ENCODE results near the gene SLC9A8.

The SLC9A8 gene

GRCh38 chr20:49813305-49813974 lies 812 bp downstream of the SLC9A8 start:
- DNase-seq (ENCODE audit: low spot score), result no peak

DNA sequence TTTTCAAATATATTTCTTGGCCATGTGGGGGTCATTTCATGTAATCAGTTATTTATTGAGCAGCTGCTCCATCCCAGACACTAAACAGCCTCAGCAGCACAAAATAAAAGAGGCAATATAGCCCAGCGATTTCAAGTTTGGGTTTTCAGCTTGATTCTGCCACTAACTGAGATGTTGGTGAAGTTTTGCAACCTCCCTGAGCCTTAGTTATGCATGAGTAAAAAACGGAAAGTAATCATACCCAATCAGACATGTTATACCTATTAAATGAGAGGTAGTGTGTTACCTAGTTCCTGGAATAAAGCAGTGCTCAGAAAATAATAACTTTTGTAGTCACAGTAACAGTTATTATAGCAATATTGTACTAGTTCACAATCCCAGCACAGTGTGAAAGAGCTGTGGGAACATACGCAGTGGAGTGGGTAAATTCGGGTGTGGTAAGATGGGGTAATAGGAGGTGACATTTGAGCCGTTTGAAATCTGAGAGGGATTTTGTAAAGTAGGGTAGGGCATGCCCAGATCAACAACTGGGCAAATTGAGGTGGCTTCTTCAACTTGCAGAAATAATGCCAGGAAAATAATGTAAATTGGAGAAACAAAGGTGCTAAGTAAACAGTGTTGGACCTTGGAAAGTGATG lies 1.5 kb downstream of the SLC9A8 start:
- no peak for DNase-seq (ENCODE audit: low spot score)

DNA sequence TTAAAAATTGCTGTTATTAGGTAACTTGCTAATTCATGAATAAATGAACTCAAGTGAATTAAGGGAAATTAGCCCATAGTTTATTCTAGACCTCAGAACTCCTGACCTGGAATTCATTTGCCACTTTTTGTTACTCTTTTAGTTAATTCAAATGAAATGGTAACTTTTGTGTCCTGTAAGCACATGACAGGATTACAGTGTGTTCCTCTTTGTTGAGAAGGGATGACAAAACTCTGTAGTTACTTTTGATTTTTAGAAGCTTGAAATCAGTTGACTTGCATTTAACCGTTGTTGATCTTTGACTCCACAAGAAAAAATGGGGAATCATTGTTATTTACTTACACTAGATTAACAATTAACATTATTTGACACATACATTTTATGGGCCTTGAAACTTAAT lies 6.2 kb downstream of the SLC9A8 start:
- DNase-seq (ENCODE audit: low spot score), result no peak

DNA sequence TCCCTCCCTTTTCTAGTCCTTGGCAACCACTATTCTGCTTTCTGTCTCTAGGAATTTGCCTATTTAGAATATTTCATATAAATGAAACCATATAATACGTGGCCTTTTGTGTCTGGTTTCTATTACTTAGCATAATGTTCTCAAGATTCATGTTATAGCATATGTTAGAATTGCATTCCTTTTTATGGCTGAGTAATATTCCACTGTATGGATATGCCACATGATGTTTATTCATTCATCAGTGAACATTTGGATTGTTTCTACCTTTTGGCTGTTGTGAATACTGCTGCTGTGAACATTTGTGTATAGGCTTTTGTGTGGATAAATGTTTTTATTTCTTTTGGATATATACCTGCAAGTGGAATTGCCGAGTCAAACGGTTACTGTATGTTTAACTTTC lies 7.1 kb downstream of the SLC9A8 start:
- no peak for DNase-seq (ENCODE audit: low spot score)

DNA sequence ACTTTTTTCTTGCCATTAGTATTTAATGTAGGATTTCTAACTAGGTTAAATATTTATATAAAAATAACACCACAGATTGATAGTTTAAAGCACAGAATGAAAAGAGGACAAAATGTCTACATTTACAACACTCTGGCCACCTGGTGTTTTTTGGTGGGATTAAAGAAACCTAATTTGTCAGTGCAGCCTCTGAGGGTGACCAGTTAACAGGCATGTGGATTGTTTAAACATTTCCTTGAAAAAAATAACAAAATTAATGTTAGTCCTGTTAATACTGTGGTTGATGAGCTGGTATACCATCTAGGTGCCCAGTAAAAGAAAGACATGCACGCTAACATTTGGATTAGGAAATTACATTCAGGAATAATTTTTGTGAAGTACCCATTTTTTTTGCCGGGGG lies 8.8 kb downstream of the SLC9A8 start:
- DNase-seq (ENCODE audit: low spot score), result no peak

GRCh38 chr20:49821870-49822331 lies 9.3 kb downstream of the SLC9A8 start:
- DNase-seq (ENCODE audit: low spot score), result no peak

GRCh38 chr20:49823152-49823847 lies 10.7 kb downstream of the SLC9A8 start:
- no peak for DNase-seq (ENCODE audit: low spot score)

- no peak for DNase-seq (ENCODE audit: low spot score)
These were observed 11.6 kb downstream of the SLC9A8 start for GRCh38 chr20:49824206-49824605.

DNA sequence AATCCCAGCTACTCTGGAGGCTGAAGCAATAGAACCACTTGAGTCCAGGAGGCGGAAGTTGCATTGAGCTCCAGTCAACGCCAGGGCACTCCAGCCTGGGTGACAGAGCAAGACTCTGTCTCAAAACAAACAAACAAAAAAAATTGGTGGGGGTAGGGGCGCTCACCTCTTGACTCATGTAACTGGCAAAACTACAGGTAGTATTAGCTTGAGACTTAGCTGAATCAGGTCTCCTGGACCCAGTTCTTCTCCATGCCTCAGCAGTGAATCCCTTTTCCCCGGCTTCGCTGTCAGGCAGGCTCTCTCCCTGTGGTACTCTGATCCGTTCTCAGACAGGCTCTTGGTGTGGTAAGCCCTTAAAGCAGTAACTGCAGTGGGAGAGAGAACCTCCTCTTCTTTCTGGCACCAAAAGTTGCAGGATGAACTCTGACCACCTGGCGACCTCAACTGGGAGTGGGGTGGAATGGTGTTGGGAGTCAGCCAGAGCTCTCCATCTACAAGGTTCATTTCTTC lies 12.9 kb downstream of the SLC9A8 start:
- DNase-seq (ENCODE audit: low spot score), result no peak

DNA sequence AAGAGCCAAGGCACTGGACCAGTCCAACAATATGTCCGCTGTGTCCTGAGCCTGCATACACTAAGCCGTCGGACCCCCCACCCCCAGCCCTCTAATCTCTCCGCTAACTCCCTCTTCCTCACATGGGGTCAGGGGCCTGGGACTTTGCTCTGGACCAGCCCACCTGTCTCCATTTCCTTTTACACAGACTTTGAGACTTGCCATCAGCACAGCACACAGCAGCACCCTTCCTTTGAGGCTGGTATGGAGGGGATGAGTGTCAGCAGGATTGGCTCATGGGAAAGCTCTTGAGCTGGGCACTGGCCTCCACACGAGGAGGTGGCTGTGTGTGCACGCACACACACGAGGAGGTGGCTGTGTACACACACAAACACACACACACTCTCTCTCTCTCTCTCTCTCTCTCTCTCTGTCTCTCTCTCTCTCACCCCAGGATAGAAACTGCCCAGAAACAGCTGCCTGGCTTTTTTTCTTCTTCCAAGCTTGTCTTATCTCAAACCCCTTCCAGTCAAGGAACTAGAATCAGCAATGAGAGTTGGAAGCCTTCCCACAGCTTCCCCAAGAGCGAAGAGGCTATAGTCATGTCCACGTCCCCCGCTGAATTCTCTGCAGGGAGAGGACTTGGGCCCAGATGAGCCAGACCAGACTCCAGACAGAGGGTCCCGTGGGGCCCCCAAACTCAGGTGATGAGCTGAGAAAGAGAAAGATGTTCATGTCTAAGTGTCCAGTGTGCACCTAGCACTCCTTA lies 18.6 kb downstream of the SLC9A8 start:
- no peak for DNase-seq (ENCODE audit: low spot score)

- DNase-seq (ENCODE audit: low spot score), result no peak
These were observed 19.4 kb downstream of the SLC9A8 start for GRCh38 chr20:49831770-49832631.

DNA sequence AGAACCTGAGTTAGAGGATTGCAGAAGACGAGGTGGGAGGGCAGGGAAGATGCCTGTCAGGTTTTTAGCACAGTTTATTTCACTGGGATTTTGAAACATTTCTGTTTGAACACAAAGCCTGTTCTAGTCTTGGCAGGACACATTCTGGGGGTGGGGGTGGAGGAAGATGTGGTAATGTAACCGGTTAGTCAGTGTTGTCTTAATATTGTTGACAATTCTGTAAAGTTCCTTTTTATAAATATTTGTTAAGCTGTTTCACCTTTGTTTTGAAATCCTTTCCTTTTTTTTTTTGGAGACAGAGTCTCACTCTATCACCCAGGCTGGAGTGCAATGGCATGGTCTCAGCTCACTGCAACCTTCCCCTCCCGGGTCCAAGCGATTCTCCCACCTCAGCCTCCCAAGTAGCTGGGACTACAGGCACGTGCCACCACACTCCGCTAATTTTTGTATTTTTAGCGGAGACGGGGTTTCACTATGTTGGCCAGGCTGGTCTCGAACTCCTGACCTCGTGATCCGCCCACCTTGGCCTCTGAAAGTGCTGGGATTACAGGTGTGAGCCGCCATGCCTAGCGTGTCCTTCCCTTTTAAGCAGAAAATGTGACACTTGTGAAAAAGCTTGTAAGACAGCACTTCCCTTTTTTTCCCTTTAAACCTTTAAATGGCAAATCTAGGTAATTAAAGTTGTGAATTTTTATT lies 20.2 kb downstream of the SLC9A8 start:
- no peak for DNase-seq (ENCODE audit: low spot score)

DNA sequence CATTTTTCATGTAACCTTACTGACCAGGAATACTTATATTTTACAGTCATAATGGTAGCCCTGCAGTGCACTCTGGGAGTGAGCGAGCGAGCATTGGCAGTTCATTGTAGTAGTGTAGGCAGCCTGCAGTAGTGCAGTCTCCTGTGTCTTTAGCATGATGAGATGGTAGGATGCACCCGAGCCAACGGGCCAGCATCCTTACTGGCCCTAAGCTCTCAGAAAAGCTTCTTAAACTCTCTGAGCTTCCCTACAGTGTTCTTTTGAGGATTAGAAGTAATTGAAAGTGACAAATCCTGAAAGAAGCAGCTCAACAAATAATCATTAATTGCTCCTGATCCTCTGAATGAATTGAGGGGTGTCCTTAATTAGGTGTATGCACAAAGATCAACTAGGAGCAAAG lies 20.9 kb downstream of the SLC9A8 start:
- no peak for DNase-seq (ENCODE audit: low spot score)

DNA sequence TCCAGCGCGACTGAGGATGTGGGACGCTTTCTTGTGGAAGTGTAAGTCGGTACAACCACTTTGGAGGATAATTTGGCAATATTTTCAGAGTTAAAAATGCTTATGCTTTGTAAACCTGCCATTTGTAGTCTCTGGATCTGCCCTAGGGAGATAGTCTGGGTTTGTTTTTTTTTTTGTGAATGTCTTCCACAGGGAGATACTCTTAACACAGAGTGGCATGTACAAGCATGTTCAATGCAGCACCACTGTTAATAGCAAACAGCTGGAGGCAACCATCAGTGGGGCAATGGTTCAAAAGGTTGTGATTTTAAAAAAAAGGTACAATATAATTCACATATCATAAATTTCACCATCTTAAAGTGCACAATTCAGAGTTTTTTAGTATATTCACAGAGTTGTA lies 22.4 kb downstream of the SLC9A8 start:
- no peak for DNase-seq (ENCODE audit: low spot score)

- no peak for DNase-seq (ENCODE audit: low spot score)
These were observed 25.9 kb downstream of the SLC9A8 start for GRCh38 chr20:49838546-49838945.

- DNase-seq (ENCODE audit: low spot score), result no peak
These were observed 30.5 kb downstream of the SLC9A8 start for GRCh38 chr20:49843139-49843538.

DNA sequence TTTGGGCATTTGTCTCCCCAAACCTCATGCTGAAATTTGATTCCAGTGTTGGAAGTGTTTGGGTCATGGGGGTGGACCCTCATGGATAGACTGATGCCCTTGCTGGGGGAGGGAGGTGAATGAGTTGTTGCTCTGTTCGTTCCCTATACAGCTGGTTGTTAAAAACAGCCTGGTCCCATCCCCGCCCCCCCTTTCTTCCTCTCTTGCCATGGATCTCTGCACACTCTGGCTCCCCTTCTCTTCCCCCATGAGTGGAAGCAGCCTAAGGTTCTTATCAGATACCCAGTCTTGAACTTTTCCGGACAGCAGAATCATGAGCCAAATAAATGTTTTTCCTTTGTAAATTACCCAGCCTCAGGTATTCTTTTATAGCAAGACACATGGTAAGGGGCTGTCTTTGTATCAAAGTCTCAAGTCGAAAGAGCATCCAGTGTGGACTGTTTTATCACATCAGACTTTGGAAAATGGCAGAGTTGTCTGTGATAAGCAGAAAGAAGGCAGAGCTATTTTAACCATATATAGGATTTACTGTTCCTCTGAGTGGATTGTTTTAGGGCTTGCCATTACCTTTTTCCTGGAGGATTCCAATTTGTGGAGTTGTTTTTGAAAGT lies 31.2 kb downstream of the SLC9A8 start:
- no peak for DNase-seq (ENCODE audit: low spot score)

DNA sequence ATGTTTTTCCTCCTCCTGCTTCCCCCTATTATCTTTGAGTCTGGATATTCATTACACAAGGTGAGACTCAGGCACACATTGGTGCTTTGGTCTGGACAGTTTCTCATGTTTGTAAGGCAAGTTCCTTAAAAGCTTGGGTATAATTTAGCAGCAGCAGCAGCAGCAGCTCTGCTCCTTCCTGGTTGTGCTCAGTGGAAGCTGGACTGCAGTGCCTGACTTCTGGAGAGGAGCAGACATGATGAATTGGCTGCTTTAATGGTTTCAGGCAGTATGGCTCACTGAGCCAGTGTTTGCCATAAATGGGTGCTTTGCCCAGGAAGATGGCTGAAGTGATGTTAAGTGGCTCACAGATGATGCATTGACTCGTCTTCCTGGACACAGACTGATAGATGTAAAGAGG lies 32.4 kb downstream of the SLC9A8 start:
- no peak for DNase-seq (ENCODE audit: low spot score)

DNA sequence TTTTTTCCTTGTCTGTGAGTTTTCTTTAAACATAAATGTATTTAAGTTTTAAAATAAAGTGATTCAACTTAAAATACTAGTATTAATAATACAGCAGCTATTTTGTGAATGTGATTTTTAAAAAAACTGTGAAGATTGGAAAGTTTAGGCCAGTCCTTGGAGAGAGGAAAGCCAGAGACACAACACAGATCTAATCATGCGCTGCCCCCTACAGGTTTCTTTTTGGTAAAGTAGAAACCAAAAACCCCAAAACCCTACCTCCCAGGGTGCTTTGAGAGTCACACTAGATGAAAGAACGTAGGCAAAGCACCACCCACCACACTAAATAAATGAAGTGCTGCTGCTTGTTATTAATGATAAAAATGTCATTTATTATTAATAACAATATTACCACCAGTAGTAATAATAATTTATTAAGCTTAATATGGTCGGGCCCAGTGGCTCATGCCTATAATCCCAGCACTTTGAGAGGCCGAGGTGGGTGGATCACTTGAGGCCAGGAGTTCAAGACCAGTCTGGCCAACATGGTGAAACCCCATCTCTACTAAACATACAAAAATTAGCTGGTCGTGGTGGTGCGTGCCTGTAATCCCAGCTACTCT lies 33.7 kb downstream of the SLC9A8 start:
- DNase-seq (ENCODE audit: low spot score), result peak; percentile 79
